H1 (cell line): ENCODE data around the gene DAGLA. TPM values are rescaled to one million over a fixed set of nuclear protein-coding genes. Genes with fewer than 3 reads are reported as not detected.
A peak's percentile ranks its signal among the peaks of the same experiment; 100 is the strongest.

Experiments used
- CTCF ChIA-PET: fragments of 300-600 bp; sonication (Branson Sonifier 250); formaldehyde crosslinking; loops from one replicate; lab custom pipeline; 2021; ENCODE audit not compliant: partially characterized antibody; lab: Charles Lee
- POLR2A ChIA-PET: fragments of 300-600 bp; sonication (Branson Sonifier 250); formaldehyde crosslinking; loops from one replicate; lab custom pipeline; 2021; ENCODE audit warnings: inconsistent platforms; ENCODE audit not compliant: partially characterized antibody; lab: Charles Lee
- DNase-seq, 2 experiments: peaks; one replicate each; pipeline versions ENCODE4 v3.0.0 to v3.0.0-alpha.2; 2010 to 2022; ENCODE audit warnings: low spot score in 2 of 2, low read depth in 1 of 2, mixed read lengths in 1 of 2
- FAIRE-seq: peaks from 2 replicates; lab custom pipeline; 2011; peaks lifted over from hg19 to GRCh38; lab: Jason Lieb, UNC
- H2AFZ ChIP-seq: 2 replicates; pipeline ENCODE4 v1.8.1; 2012; ENCODE audit warnings: low read length, inconsistent platforms
- H2AK5ac ChIP-seq: 2 replicates; pipeline ENCODE4 v1.6.1; 2013; ENCODE audit warnings: low read depth, low read length
- H2BK120ac ChIP-seq: replicated peaks from 2 replicates; pipeline ENCODE3; 2013; ENCODE audit warnings: low read depth, low read length, inconsistent platforms
- H2BK12ac ChIP-seq: 2 replicates; pipeline ENCODE4 v1.6.1; 2013; ENCODE audit warnings: low read depth, low read length
- H2BK15ac ChIP-seq: 2 replicates; pipeline ENCODE4 v1.6.1; 2013; ENCODE audit warnings: low read length
- H2BK20ac ChIP-seq: 2 replicates; pipeline ENCODE4 v1.6.1; 2013; ENCODE audit warnings: low read length
- H2BK5ac ChIP-seq: 2 replicates; pipeline ENCODE4 v1.6.1; 2013; ENCODE audit warnings: low read depth, low read length
- H3K14ac ChIP-seq: 2 replicates; pipeline ENCODE4 v1.6.1; 2013; ENCODE audit warnings: inconsistent platforms; ENCODE audit not compliant: insufficient read length
- H3K18ac ChIP-seq: 2 replicates; pipeline ENCODE4 v1.6.1; 2013; ENCODE audit warnings: low read length; ENCODE audit errors: extremely low read depth
- H3K23ac ChIP-seq: 2 replicates; pipeline ENCODE4 v1.6.1; 2013; ENCODE audit warnings: inconsistent platforms; ENCODE audit not compliant: insufficient read length
- H3K23me2 ChIP-seq: 2 replicates; pipeline ENCODE4 v1.6.1; 2013; ENCODE audit warnings: low read depth, low read length
- H3K27ac ChIP-seq: 2 replicates; pipeline ENCODE4 v1.6.1; 2011; ENCODE audit warnings: low read depth, low read length, inconsistent platforms
- H3K27me3 ChIP-seq, 4 experiments: replicated peaks in 1 of 4; 1 replicate in 1 of 4; 2 replicates in 3 of 4; pipeline versions ENCODE4 v1.6.1 to v1.8.1; 2011 to 2013; ENCODE audit warnings: low read length in 3 of 4, mild to moderate bottlenecking in 3 of 4, inconsistent platforms in 2 of 4, mixed read lengths in 2 of 4, moderate library complexity in 1 of 4; ENCODE audit not compliant: control insufficient read depth in 3 of 4, insufficient read depth in 3 of 4; ENCODE audit errors: extremely low read depth in 1 of 4
- H3K36me3 ChIP-seq, 4 experiments: 2 replicates each; pipeline versions ENCODE4 v1.6.1 to v1.8.1; 2011 to 2013; ENCODE audit warnings: mild to moderate bottlenecking in 4 of 4, low read length in 3 of 4, moderate library complexity in 2 of 4, control low read depth in 1 of 4, inconsistent platforms in 1 of 4; ENCODE audit not compliant: insufficient read depth in 4 of 4, control insufficient read depth in 2 of 4
- H3K4ac ChIP-seq: replicated peaks from 2 replicates; pipeline ENCODE3; 2013; ENCODE audit warnings: low read length, low read depth, mixed read lengths, inconsistent platforms; ENCODE audit not compliant: insufficient read length
- H3K4me1 ChIP-seq, 4 experiments: replicated peaks in 1 of 4; 1 replicate in 1 of 4; 2 replicates in 3 of 4; pipeline versions ENCODE4 v1.6.1 to v1.8.1; 2011 to 2013; ENCODE audit warnings: low read length in 3 of 4, inconsistent platforms in 2 of 4, mixed read lengths in 1 of 4; ENCODE audit not compliant: insufficient read depth in 4 of 4, control insufficient read depth in 3 of 4
- H3K4me2 ChIP-seq, 2 experiments: 2 replicates each; pipeline versions ENCODE4 v1.6.1 to v1.8.1; 2011 to 2013; ENCODE audit warnings: low read depth in 2 of 2, low read length in 2 of 2, control low read depth in 1 of 2, inconsistent platforms in 1 of 2, mild to moderate bottlenecking in 1 of 2; ENCODE audit not compliant: insufficient read depth in 1 of 2
- H3K4me3 ChIP-seq, 4 experiments: fragments of 200-600, 300-600 bp in 1 of 4; sonication (generic), shearing (Covaris generic), sonication (Bioruptor Twin) in 1 of 4; 2 replicates each; pipeline versions ENCODE4 v1.5.1 to v1.8.1; 2011 to 2016; ENCODE audit warnings: low read length in 4 of 4, low read depth in 3 of 4, control low read depth in 2 of 4, inconsistent platforms in 2 of 4, mild to moderate bottlenecking in 2 of 4, mixed read lengths in 1 of 4, moderate library complexity in 1 of 4; ENCODE audit not compliant: insufficient read depth in 2 of 4; ENCODE audit errors: extremely low read depth in 1 of 4
- H3K56ac ChIP-seq: replicated peaks from 2 replicates; pipeline ENCODE3; 2013; ENCODE audit warnings: low read depth, mild to moderate bottlenecking, mixed read lengths, low read length, inconsistent platforms; ENCODE audit not compliant: insufficient read length
- H3K79me1 ChIP-seq: 2 replicates; pipeline ENCODE4 v1.6.1; 2013; ENCODE audit warnings: low read depth, low read length, control low read depth
- H3K79me2 ChIP-seq, 2 experiments: 2 replicates each; pipeline versions ENCODE4 v1.6.1 to v1.8.1; 2012 to 2013; ENCODE audit warnings: low read length in 2 of 2, mild to moderate bottlenecking in 2 of 2, inconsistent platforms in 1 of 2; ENCODE audit not compliant: insufficient read depth in 2 of 2, control insufficient read depth in 1 of 2
- H3K9ac ChIP-seq, 4 experiments: replicated peaks in 1 of 4; 1 replicate in 1 of 4; 2 replicates in 3 of 4; pipeline versions ENCODE4 v1.6.1 to v1.8.1; 2011 to 2013; ENCODE audit warnings: low read depth in 3 of 4, low read length in 3 of 4, control low read depth in 2 of 4, mild to moderate bottlenecking in 2 of 4, moderate library complexity in 2 of 4, inconsistent platforms in 1 of 4; ENCODE audit errors: extremely low read depth in 1 of 4
- H3K9me3 ChIP-seq, 2 experiments: 2 replicates each; pipeline versions ENCODE4 v1.6.1 to v1.8.1; 2012 to 2013; ENCODE audit warnings: mild to moderate bottlenecking in 2 of 2, moderate library complexity in 2 of 2, control low read depth in 1 of 2, inconsistent platforms in 1 of 2, low read depth in 1 of 2, low read length in 1 of 2, mixed read lengths in 1 of 2; ENCODE audit not compliant: insufficient read depth in 2 of 2
- H4K20me1 ChIP-seq, 2 experiments: replicated peaks in 1 of 2; 2 replicates each; pipeline versions ENCODE3 to v1.8.1; 2011 to 2013; ENCODE audit warnings: inconsistent platforms in 2 of 2, low read length in 2 of 2, mild to moderate bottlenecking in 1 of 2; ENCODE audit not compliant: insufficient read depth in 2 of 2, control insufficient read depth in 1 of 2
- H4K5ac ChIP-seq: 2 replicates; pipeline ENCODE4 v1.6.1; 2013; ENCODE audit warnings: low read length, low read depth, mixed read lengths, inconsistent platforms; ENCODE audit not compliant: insufficient read length
- H4K8ac ChIP-seq: 2 replicates; pipeline ENCODE4 v1.8.0; 2013; ENCODE audit warnings: mild to moderate bottlenecking, moderate library complexity, low read length, inconsistent platforms; ENCODE audit not compliant: insufficient read depth; ENCODE audit errors: extremely low read depth
- H4K91ac ChIP-seq: replicated peaks from 2 replicates; pipeline ENCODE3; 2013; ENCODE audit warnings: low read length, mixed read lengths, inconsistent platforms; ENCODE audit not compliant: insufficient read length
- GABPA ChIP-seq: IDR thresholded peaks from 2 replicates; pipeline ENCODE4 v1.6.1; 2011; ENCODE audit warnings: mild to moderate bottlenecking, low read length, moderate library complexity, borderline replicate concordance; ENCODE audit not compliant: insufficient read depth
- NANOG ChIP-seq: IDR thresholded peaks from 2 replicates; pipeline ENCODE4 v1.6.1; 2011; ENCODE audit warnings: low read length, low read depth, mild to moderate bottlenecking, inconsistent platforms; ENCODE audit not compliant: insufficient read depth, poor library complexity, severe bottlenecking
- RFX5 ChIP-seq: IDR thresholded peaks from 2 replicates; pipeline ENCODE4 v1.6.1; 2011; ENCODE audit warnings: low read depth, low read length, improper control_type of control experiment, borderline replicate concordance
- SP2 ChIP-seq: IDR thresholded peaks from 2 replicates; pipeline ENCODE4 v1.6.1; 2012; ENCODE audit warnings: mild to moderate bottlenecking, low read length, inconsistent platforms
- SRF ChIP-seq: IDR thresholded peaks from 2 replicates; pipeline ENCODE4 v1.6.1; 2011; ENCODE audit warnings: mild to moderate bottlenecking, low read depth, low read length, moderate library complexity
- SUZ12 ChIP-seq: fragments of 200-600 bp; sonication (generic); IDR thresholded peaks from 2 replicates; pipeline ENCODE4 v1.6.1; 2012; ENCODE audit warnings: mild to moderate bottlenecking, inconsistent platforms, low read length, moderate library complexity, mixed read lengths
- TAF7 ChIP-seq: optimal IDR thresholded peaks from 2 replicates; pipeline ENCODE3; 2011; ENCODE audit warnings: low read depth, mild to moderate bottlenecking, inconsistent platforms, low read length, moderate library complexity, borderline replicate concordance
- TEAD4 ChIP-seq: IDR thresholded peaks from 2 replicates; pipeline ENCODE4 v1.6.1; 2012; ENCODE audit warnings: low read depth, low read length, inconsistent platforms, mixed read lengths
- WGBS, 2 experiments: shearing (Covaris generic) in 1 of 2; methylation state at CpG; one replicate each; pipeline versions ENCODE4 v1.1.6 to v1.1.7; 2013 to 2015; ENCODE audit warnings: low lambda C conversion rate in 2 of 2, mixed read lengths in 2 of 2, inconsistent platforms in 1 of 2, low coverage in 1 of 2, missing lambda C conversion rate in 1 of 2; ENCODE audit not compliant: insufficient replicate concordance in 2 of 2, insufficient coverage in 1 of 2, insufficient read length in 1 of 2; ENCODE audit errors: extremely low coverage in 1 of 2, missing lambda C conversion rate in 1 of 2; 5-methylcytosine and 5-hydroxymethylcytosine counted together
- polyA plus RNA-seq, 7 experiments: library from polyadenylated mRNA; depleted of rRNA in 3 of 7; stranded (reverse) in 5 of 7; unstranded in 2 of 7; fragments of >200 nt in 5 of 7; fragments of 200-250 nt in 2 of 7; gene quantifications; 1 replicate in 5 of 7; 2 replicates in 1 of 7; 4 replicates in 1 of 7; pipeline versions ENCODE4 v1.2.1 to v1.2.3, GENCODE V29; 2011 to 2013; ENCODE audit warnings: missing spikeins in 2 of 7, mixed read lengths in 2 of 7
- total RNA-seq: library from RNA; stranded (reverse); fragmentation: NEBNext Ultra II Directional; extraction: Animal tissue kit (Norgen Biotek cat#: 25700); gene quantifications from 2 replicates; pipeline ENCODE4 v1.2.1, GENCODE V29; 2021

Gene DAGLA
- total and polyA plus RNA-seq, 2 of the 8 experiments (the other 6 are each of a cell fraction or from before 2014, with no cell fraction given): 3.6 to 6.6 TPM

DNA sequence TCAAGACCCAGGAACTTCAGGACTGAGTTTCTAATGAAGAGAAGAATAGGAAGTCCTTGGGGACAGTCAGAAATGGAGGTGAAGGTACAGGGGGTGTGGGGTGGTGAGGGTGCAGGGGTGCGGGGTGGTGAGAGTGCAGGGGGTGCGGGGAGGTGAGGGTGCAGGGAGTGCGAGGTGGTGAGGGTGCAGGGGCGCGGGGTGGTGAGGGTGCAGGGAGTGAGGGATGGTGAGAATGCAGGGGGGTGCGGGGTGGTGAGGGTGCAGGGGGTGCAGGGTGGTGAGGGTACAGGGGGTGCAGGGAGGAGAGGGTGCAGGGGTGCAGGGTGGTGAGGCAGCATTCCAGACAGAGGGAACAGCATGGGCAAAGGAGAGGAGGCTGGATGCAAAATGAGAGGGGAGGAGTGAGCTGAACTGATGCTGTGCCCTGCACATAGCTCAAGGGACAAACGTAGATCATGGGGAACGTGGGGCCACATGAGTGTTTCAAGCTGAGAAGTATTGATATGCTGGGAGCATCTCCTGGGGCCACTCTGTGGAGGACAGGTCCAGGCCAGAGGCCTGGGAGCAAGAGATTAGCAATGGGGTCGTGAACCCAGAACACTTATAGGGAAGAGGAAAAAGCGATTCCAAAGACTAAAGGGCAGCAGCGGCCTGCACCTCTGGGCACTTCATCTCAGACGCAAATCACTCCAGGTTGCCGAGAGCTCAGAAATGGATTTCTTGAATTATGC is 23.7 kb upstream of the DAGLA start:
- peaks cover 5 to 10% (median 8%) of the 10 kb centered on the region in 4 experiments for H3K4me1 ChIP-seq
- H2BK5ac ChIP-seq: no peak overlapping the region
- ChIA-PET POLR2A (no interaction called here), CTCF (interaction anchor here (0.6 to 1.5 kb wide), 11 partner anchors 9 to 149 kb away, joined by 3 to 7 read pairs (median 3); no protein-coding TSS in a partner anchor)
- no peak overlapping the region for H4K5ac ChIP-seq
- WGBS, 2 experiments: 66% methylated on average over 8 of the region's 13 CpGs; no CpG with 5 or more reads in 1 of the 2 experiments
- H2BK20ac ChIP-seq: 0 out of 2 replicates have a peak overlapping the region, but pooled peaks have one; percentile 48
- no peak overlapping the region for H3K23ac ChIP-seq
- H3K27me3 ChIP-seq: no peaks in the 10 kb centered on the region
- H3K79me1 ChIP-seq: no peaks in the 10 kb centered on the region; the same call in 1 of the 2 replicates
- H3K9ac ChIP-seq: no peak overlapping the region
- peak overlapping the region; percentile 22; the same call in 1 of the 2 replicates for H2AFZ ChIP-seq
- H2BK120ac ChIP-seq: no peak overlapping the region
- H3K4me2 ChIP-seq: 0 out of 4 replicates have a peak overlapping the region, but pooled peaks of 1 of the 2 experiments have one; percentile 7
- no peak overlapping the region; the same call in 1 of the 2 replicates for H3K18ac ChIP-seq
- no peaks in the 10 kb centered on the region for H4K20me1 ChIP-seq
- H2AK5ac ChIP-seq: no peak overlapping the region
- H3K56ac ChIP-seq: no peak overlapping the region
- no peak overlapping the region for H2BK12ac ChIP-seq
- no peak overlapping the region for H3K4me3 ChIP-seq
- no peak overlapping the region for H3K14ac ChIP-seq
- no peak overlapping the region for H3K4ac ChIP-seq
- FAIRE-seq (no peak), DNase-seq (no peak)
- no peaks in the 10 kb centered on the region for H3K79me2 ChIP-seq
- no peaks in the 10 kb centered on the region for H3K23me2 ChIP-seq
- no peak overlapping the region for H3K27ac ChIP-seq
- no peak overlapping the region for H4K8ac ChIP-seq
- H2BK15ac ChIP-seq: no peak overlapping the region
- no peaks in the 10 kb centered on the region for H3K36me3 ChIP-seq
- H3K9me3 ChIP-seq: no peaks in the 10 kb centered on the region
- H4K91ac ChIP-seq: no peak overlapping the region
- TF ChIP-seq SRF (no peak), TEAD4 (no peak), SP2 (no peak), NANOG (no peak), RFX5 (no peak), SUZ12 (no peak), GABPA (no peak), TAF7 (no peak)
